ENCODE data around the gene CDH23.

DNA sequence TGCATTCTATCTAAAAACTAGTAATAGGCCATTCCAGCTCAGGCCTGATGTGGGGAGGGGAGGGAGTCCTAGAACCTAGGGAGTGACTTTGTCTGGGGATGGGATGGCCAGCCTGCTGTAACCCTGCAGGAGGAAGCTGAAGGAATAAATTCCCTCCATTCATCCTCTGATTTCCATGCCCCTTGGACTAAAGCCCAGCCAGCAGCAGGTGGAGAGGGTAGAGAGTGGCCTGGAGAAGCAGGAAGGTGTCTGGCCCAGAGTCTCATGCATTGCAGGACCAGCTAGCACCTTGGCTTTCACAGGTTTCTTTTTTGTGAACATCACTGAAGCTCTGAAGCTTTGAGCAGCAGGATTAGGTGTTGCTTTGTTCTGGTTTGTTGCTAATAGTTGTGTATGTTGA, 32.8 kb upstream of the CDH23 start:
- no peak for TF ChIP-seq EZH2 (IDR thresholded peaks at IDR 0.05; ENCODE audit: insufficient read depth, poor library complexity, severe bottlenecking)
- no peak for TF ChIP-seq EZH2phosphoT487 (IDR thresholded peaks at IDR 0.05; ENCODE audit: insufficient read depth, low read depth)

Data from GM23248 (cell line).